H1 (cell line): ENCODE results near the gene KCNMA1. TPM values are rescaled to one million over a fixed set of nuclear protein-coding genes. Genes with fewer than 3 reads are reported as not detected.

ENCODE experiments used
- CTCF ChIA-PET: fragments of 300-600 bp; sonication (Branson Sonifier 250); formaldehyde crosslinking; loops from one replicate; lab custom pipeline; 2021; ENCODE audit not compliant: partially characterized antibody; lab: Charles Lee
- POLR2A ChIA-PET: fragments of 300-600 bp; sonication (Branson Sonifier 250); formaldehyde crosslinking; loops from one replicate; lab custom pipeline; 2021; ENCODE audit warnings: inconsistent platforms; ENCODE audit not compliant: partially characterized antibody; lab: Charles Lee
- DNase-seq, 2 experiments: peaks; one replicate each; pipeline versions ENCODE4 v3.0.0 to v3.0.0-alpha.2; 2010 to 2022; ENCODE audit warnings: low spot score in 2 of 2, low read depth in 1 of 2, mixed read lengths in 1 of 2
- FAIRE-seq: peaks from 2 replicates; lab custom pipeline; 2011; peaks lifted over from hg19 to GRCh38; lab: Jason Lieb, UNC
- H2AFZ ChIP-seq: 2 replicates; pipeline ENCODE4 v1.8.1; 2012; ENCODE audit warnings: low read length, inconsistent platforms
- H2AK5ac ChIP-seq: 2 replicates; pipeline ENCODE4 v1.6.1; 2013; ENCODE audit warnings: low read depth, low read length
- H2BK120ac ChIP-seq: replicated peaks from 2 replicates; pipeline ENCODE3; 2013; ENCODE audit warnings: low read depth, low read length, inconsistent platforms
- H2BK12ac ChIP-seq: 2 replicates; pipeline ENCODE4 v1.6.1; 2013; ENCODE audit warnings: low read depth, low read length
- H2BK15ac ChIP-seq: 2 replicates; pipeline ENCODE4 v1.6.1; 2013; ENCODE audit warnings: low read length
- H2BK20ac ChIP-seq: 2 replicates; pipeline ENCODE4 v1.6.1; 2013; ENCODE audit warnings: low read length
- H2BK5ac ChIP-seq: 2 replicates; pipeline ENCODE4 v1.6.1; 2013; ENCODE audit warnings: low read depth, low read length
- H3K14ac ChIP-seq: 2 replicates; pipeline ENCODE4 v1.6.1; 2013; ENCODE audit warnings: inconsistent platforms; ENCODE audit not compliant: insufficient read length
- H3K18ac ChIP-seq: 2 replicates; pipeline ENCODE4 v1.6.1; 2013; ENCODE audit warnings: low read length; ENCODE audit errors: extremely low read depth
- H3K23ac ChIP-seq: 2 replicates; pipeline ENCODE4 v1.6.1; 2013; ENCODE audit warnings: inconsistent platforms; ENCODE audit not compliant: insufficient read length
- H3K23me2 ChIP-seq: 2 replicates; pipeline ENCODE4 v1.6.1; 2013; ENCODE audit warnings: low read depth, low read length
- H3K27ac ChIP-seq: 2 replicates; pipeline ENCODE4 v1.6.1; 2011; ENCODE audit warnings: low read depth, low read length, inconsistent platforms
- H3K27me3 ChIP-seq, 4 experiments: replicated peaks in 1 of 4; 1 replicate in 1 of 4; 2 replicates in 3 of 4; pipeline versions ENCODE4 v1.6.1 to v1.8.1; 2011 to 2013; ENCODE audit warnings: low read length in 3 of 4, mild to moderate bottlenecking in 3 of 4, inconsistent platforms in 2 of 4, mixed read lengths in 2 of 4, moderate library complexity in 1 of 4; ENCODE audit not compliant: control insufficient read depth in 3 of 4, insufficient read depth in 3 of 4; ENCODE audit errors: extremely low read depth in 1 of 4
- H3K36me3 ChIP-seq, 4 experiments: 2 replicates each; pipeline versions ENCODE4 v1.6.1 to v1.8.1; 2011 to 2013; ENCODE audit warnings: mild to moderate bottlenecking in 4 of 4, low read length in 3 of 4, moderate library complexity in 2 of 4, control low read depth in 1 of 4, inconsistent platforms in 1 of 4; ENCODE audit not compliant: insufficient read depth in 4 of 4, control insufficient read depth in 2 of 4
- H3K4ac ChIP-seq: replicated peaks from 2 replicates; pipeline ENCODE3; 2013; ENCODE audit warnings: low read length, low read depth, mixed read lengths, inconsistent platforms; ENCODE audit not compliant: insufficient read length
- H3K4me1 ChIP-seq, 4 experiments: replicated peaks in 1 of 4; 1 replicate in 1 of 4; 2 replicates in 3 of 4; pipeline versions ENCODE4 v1.6.1 to v1.8.1; 2011 to 2013; ENCODE audit warnings: low read length in 3 of 4, inconsistent platforms in 2 of 4, mixed read lengths in 1 of 4; ENCODE audit not compliant: insufficient read depth in 4 of 4, control insufficient read depth in 3 of 4
- H3K4me2 ChIP-seq, 2 experiments: 2 replicates each; pipeline versions ENCODE4 v1.6.1 to v1.8.1; 2011 to 2013; ENCODE audit warnings: low read depth in 2 of 2, low read length in 2 of 2, control low read depth in 1 of 2, inconsistent platforms in 1 of 2, mild to moderate bottlenecking in 1 of 2; ENCODE audit not compliant: insufficient read depth in 1 of 2
- H3K4me3 ChIP-seq, 4 experiments: fragments of 200-600, 300-600 bp in 1 of 4; sonication (generic), shearing (Covaris generic), sonication (Bioruptor Twin) in 1 of 4; 2 replicates each; pipeline versions ENCODE4 v1.5.1 to v1.8.1; 2011 to 2016; ENCODE audit warnings: low read length in 4 of 4, low read depth in 3 of 4, control low read depth in 2 of 4, inconsistent platforms in 2 of 4, mild to moderate bottlenecking in 2 of 4, mixed read lengths in 1 of 4, moderate library complexity in 1 of 4; ENCODE audit not compliant: insufficient read depth in 2 of 4; ENCODE audit errors: extremely low read depth in 1 of 4
- H3K56ac ChIP-seq: replicated peaks from 2 replicates; pipeline ENCODE3; 2013; ENCODE audit warnings: low read depth, mild to moderate bottlenecking, mixed read lengths, low read length, inconsistent platforms; ENCODE audit not compliant: insufficient read length
- H3K79me1 ChIP-seq: 2 replicates; pipeline ENCODE4 v1.6.1; 2013; ENCODE audit warnings: low read depth, low read length, control low read depth
- H3K79me2 ChIP-seq, 2 experiments: 2 replicates each; pipeline versions ENCODE4 v1.6.1 to v1.8.1; 2012 to 2013; ENCODE audit warnings: low read length in 2 of 2, mild to moderate bottlenecking in 2 of 2, inconsistent platforms in 1 of 2; ENCODE audit not compliant: insufficient read depth in 2 of 2, control insufficient read depth in 1 of 2
- H3K9ac ChIP-seq, 4 experiments: replicated peaks in 1 of 4; 1 replicate in 1 of 4; 2 replicates in 3 of 4; pipeline versions ENCODE4 v1.6.1 to v1.8.1; 2011 to 2013; ENCODE audit warnings: low read depth in 3 of 4, low read length in 3 of 4, control low read depth in 2 of 4, mild to moderate bottlenecking in 2 of 4, moderate library complexity in 2 of 4, inconsistent platforms in 1 of 4; ENCODE audit errors: extremely low read depth in 1 of 4
- H3K9me3 ChIP-seq, 2 experiments: 2 replicates each; pipeline versions ENCODE4 v1.6.1 to v1.8.1; 2012 to 2013; ENCODE audit warnings: mild to moderate bottlenecking in 2 of 2, moderate library complexity in 2 of 2, control low read depth in 1 of 2, inconsistent platforms in 1 of 2, low read depth in 1 of 2, low read length in 1 of 2, mixed read lengths in 1 of 2; ENCODE audit not compliant: insufficient read depth in 2 of 2
- H4K20me1 ChIP-seq, 2 experiments: replicated peaks in 1 of 2; 2 replicates each; pipeline versions ENCODE3 to v1.8.1; 2011 to 2013; ENCODE audit warnings: inconsistent platforms in 2 of 2, low read length in 2 of 2, mild to moderate bottlenecking in 1 of 2; ENCODE audit not compliant: insufficient read depth in 2 of 2, control insufficient read depth in 1 of 2
- H4K5ac ChIP-seq: 2 replicates; pipeline ENCODE4 v1.6.1; 2013; ENCODE audit warnings: low read length, low read depth, mixed read lengths, inconsistent platforms; ENCODE audit not compliant: insufficient read length
- H4K8ac ChIP-seq: 2 replicates; pipeline ENCODE4 v1.8.0; 2013; ENCODE audit warnings: mild to moderate bottlenecking, moderate library complexity, low read length, inconsistent platforms; ENCODE audit not compliant: insufficient read depth; ENCODE audit errors: extremely low read depth
- H4K91ac ChIP-seq: replicated peaks from 2 replicates; pipeline ENCODE3; 2013; ENCODE audit warnings: low read length, mixed read lengths, inconsistent platforms; ENCODE audit not compliant: insufficient read length
- SIRT6 ChIP-seq: IDR thresholded peaks from one replicate; pipeline ENCODE4 v1.7.1; 2012; ENCODE audit warnings: low read length, inconsistent platforms
- SP1 ChIP-seq: IDR thresholded peaks from 2 replicates; pipeline ENCODE4 v1.6.1; 2011; ENCODE audit warnings: low read depth, low read length
- ZNF274 ChIP-seq: IDR thresholded peaks from 2 replicates; pipeline ENCODE4 v1.7.0; 2012; ENCODE audit warnings: low read length, borderline replicate concordance; ENCODE audit errors: extremely low read depth
- WGBS, 2 experiments: shearing (Covaris generic) in 1 of 2; methylation state at CpG; one replicate each; pipeline versions ENCODE4 v1.1.6 to v1.1.7; 2013 to 2015; ENCODE audit warnings: low lambda C conversion rate in 2 of 2, mixed read lengths in 2 of 2, inconsistent platforms in 1 of 2, low coverage in 1 of 2, missing lambda C conversion rate in 1 of 2; ENCODE audit not compliant: insufficient replicate concordance in 2 of 2, insufficient coverage in 1 of 2, insufficient read length in 1 of 2; ENCODE audit errors: extremely low coverage in 1 of 2, missing lambda C conversion rate in 1 of 2; 5-methylcytosine and 5-hydroxymethylcytosine counted together
- polyA plus RNA-seq, 7 experiments: library from polyadenylated mRNA; depleted of rRNA in 3 of 7; stranded (reverse) in 5 of 7; unstranded in 2 of 7; fragments of >200 nt in 5 of 7; fragments of 200-250 nt in 2 of 7; gene quantifications; 1 replicate in 5 of 7; 2 replicates in 1 of 7; 4 replicates in 1 of 7; pipeline versions ENCODE4 v1.2.1 to v1.2.3, GENCODE V29; 2011 to 2013; ENCODE audit warnings: missing spikeins in 2 of 7, mixed read lengths in 2 of 7
- total RNA-seq: library from RNA; stranded (reverse); fragmentation: NEBNext Ultra II Directional; extraction: Animal tissue kit (Norgen Biotek cat#: 25700); gene quantifications from 2 replicates; pipeline ENCODE4 v1.2.1, GENCODE V29; 2021

The KCNMA1 gene
- total and polyA plus RNA-seq, 2 of the 8 experiments (the other 6 are each of a cell fraction or from before 2014, with no cell fraction given), result 10.2 to 11.1 TPM

GRCh38 chr10:77556990-77557601 lies 80.5 kb downstream of the KCNMA1 start:
- H3K4ac ChIP-seq, result no peak overlapping the region
- H3K14ac ChIP-seq, result no peak overlapping the region
- no peaks in the 10 kb centered on the region for H3K36me3 ChIP-seq
- FAIRE-seq (no peak), DNase-seq (no peak)
- no peak overlapping the region for H2BK5ac ChIP-seq
- no peak overlapping the region for H3K4me2 ChIP-seq
- H4K5ac ChIP-seq, result no peak overlapping the region
- no peaks in the 10 kb centered on the region for H3K23me2 ChIP-seq
- H3K23ac ChIP-seq, result no peak overlapping the region
- H2BK15ac ChIP-seq, result no peak overlapping the region
- no peak overlapping the region for H2BK12ac ChIP-seq
- H3K79me2 ChIP-seq, result no peaks in the 10 kb centered on the region
- H2BK120ac ChIP-seq, result no peak overlapping the region
- H2BK20ac ChIP-seq, result no peak overlapping the region
- H2AFZ ChIP-seq, result no peak overlapping the region
- H3K4me3 ChIP-seq, result no peak overlapping the region
- no peak overlapping the region for H3K56ac ChIP-seq
- H3K9ac ChIP-seq, result no peak overlapping the region
- no peaks in the 10 kb centered on the region for H3K9me3 ChIP-seq
- ChIA-PET POLR2A (interaction anchor here (0.7 to 1.3 kb wide), 2 partner anchors 8 to 9 kb away, joined by 3 read pairs; no protein-coding TSS in a partner anchor), CTCF (interaction anchor here (1.4 kb wide), 1 partner anchor 11 kb away, joined by 8 read pairs; no protein-coding TSS in a partner anchor)
- WGBS, 2 experiments, result 70% methylated on average over 1 of the region's 1 CpG; no CpG with 5 or more reads in 1 of the 2 experiments
- H3K27ac ChIP-seq, result no peak overlapping the region
- TF ChIP-seq SIRT6, result no peak
- no peak for TF ChIP-seq ZNF274
- TF ChIP-seq SP1, result no peak
- H3K4me1 ChIP-seq, result peaks cover 0 to 4% (median 0%) of the 10 kb centered on the region in 4 experiments; a peak in 1 of 7 replicates
- H3K18ac ChIP-seq, result no peak overlapping the region
- no peaks in the 10 kb centered on the region for H4K20me1 ChIP-seq
- H3K27me3 ChIP-seq, result no peaks in the 10 kb centered on the region
- H4K8ac ChIP-seq, result no peak overlapping the region
- H4K91ac ChIP-seq, result no peak overlapping the region
- no peaks in the 10 kb centered on the region; the same call in 1 of the 2 replicates for H3K79me1 ChIP-seq
- H2AK5ac ChIP-seq, result no peak overlapping the region; the same call in 1 of the 2 replicates
